T-helper 1 cell treated with Interleukin-12 subunit alpha and Interleukin-12 subunit beta and Interleukin-4 antibody, amounts not matched to agents 30 ng/mL and 1 ng/mL, for 36 hours (primary cell): Measurements from ENCODE around the gene RBM15B. TPM values are rescaled to one million over a fixed set of nuclear protein-coding genes. Genes with fewer than 3 reads are reported as not detected.

Experiments used
- intact Hi-C: fragments of 100-400 bp; cut with micrococcal nuclease; formaldehyde crosslinking; loops from one replicate; pipeline ENCODE4 v1.15.1; 2024
- total RNA-seq: library from RNA; stranded (reverse); gene quantifications from 2 replicates; pipeline ENCODE4 v1.2.3, GENCODE V29; 2022

RBM15B gene
- total RNA-seq, 1 donor from 2014 or later, result 31.2 TPM

DNA sequence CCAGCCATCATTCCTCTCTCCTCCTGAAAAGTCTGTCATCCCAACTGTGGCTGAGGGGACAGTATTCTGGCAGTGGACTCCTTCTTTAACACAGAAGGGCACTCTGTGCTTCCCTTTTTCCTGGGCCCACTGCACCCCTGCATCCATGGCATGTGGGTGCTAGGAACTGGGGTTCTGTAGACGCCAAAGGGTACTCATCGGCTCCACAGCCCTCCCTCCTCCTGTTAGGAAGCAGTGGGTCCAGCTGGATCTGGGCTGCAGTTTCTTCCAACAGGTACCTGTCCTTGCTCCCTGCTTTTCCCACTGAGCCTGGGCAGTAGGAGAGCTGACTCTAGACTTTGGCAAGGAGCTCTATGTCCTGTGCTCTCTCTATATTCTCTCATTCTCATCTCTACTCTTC, 12.4 kb upstream of the RBM15B start:
- intact Hi-C loops, result no loop called here

GRCh38 chr3:51379301-51379700, 11.8 kb upstream of the RBM15B start:
- intact Hi-C loops, result no loop called here

- intact Hi-C loops, result loop anchor here (10.0 kb wide), 3 partner anchors 1145 to 1755 kb away; partner anchors contain the start of genes GNAI2, GNL3, PBRM1 and RFT1
Observed at GRCh38 chr3:51379746-51380455, 11.2 kb upstream of the RBM15B start.

GRCh38 chr3:51380601-51381332, 10.3 kb upstream of the RBM15B start:
- intact Hi-C loops, result loop anchor here (10.0 kb wide), 3 partner anchors 1146 to 1754 kb away; partner anchors contain the start of genes GNAI2, GNL3, PBRM1 and RFT1

DNA sequence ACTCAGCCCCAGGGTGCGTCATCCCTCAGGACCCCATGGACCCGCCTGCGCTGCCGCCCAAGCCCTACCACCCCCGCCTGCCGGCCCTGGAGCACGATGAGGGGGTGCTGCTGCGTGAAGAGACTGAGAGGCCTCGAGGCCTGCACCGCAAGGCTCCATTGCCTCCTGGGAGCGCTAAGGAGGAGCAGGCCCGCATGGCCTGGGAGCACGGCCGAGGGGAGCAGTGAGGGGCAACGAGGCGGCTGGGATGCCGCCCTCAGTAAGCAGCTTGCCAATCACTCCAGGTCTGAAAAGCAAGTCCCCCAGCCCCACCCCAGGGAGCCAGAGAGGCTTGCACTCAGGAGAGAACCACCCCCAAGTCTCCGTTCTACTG, 9.8 kb upstream of the RBM15B start:
- intact Hi-C loops, result loop anchor here (10.0 kb wide), 3 partner anchors 1147 to 1753 kb away; partner anchors contain the start of genes GNAI2, GNL3, PBRM1 and RFT1

DNA sequence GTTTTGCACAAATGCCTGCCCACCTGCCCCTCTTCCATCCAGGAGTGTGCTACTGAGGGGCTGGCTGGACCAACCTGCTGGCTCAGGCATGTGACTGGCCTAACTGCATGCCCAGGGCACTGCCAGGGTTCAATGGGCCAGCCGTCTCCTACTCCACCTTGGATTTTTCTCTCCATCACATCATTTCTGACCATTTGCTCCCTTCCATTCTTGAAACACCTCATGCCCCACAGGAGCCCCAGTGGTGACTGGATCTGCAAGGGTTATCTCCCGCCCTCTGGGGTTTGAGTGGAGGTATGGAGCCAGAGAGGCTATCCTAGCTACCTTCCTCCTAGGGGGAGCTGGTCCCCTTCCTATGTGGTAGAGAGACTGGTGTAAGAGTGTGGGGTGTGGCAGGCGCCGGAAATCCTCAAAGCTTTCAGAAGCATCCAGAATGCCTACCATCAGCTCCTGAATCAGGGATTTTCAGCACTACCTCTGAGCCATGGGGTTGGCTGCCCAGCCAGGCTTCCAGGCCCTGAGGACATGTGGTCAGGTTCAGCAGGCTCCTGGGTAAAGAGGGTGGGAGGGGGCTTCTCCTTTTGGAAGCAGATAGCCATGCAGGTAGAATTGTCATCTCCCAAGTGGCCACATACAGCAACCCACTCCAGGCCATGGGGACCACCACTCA, 8.9 kb upstream of the RBM15B start:
- intact Hi-C loops, result loop anchor here (10.0 kb wide), 3 partner anchors 1147 to 1753 kb away; partner anchors contain the start of genes GNAI2, GNL3, PBRM1 and RFT1

DNA sequence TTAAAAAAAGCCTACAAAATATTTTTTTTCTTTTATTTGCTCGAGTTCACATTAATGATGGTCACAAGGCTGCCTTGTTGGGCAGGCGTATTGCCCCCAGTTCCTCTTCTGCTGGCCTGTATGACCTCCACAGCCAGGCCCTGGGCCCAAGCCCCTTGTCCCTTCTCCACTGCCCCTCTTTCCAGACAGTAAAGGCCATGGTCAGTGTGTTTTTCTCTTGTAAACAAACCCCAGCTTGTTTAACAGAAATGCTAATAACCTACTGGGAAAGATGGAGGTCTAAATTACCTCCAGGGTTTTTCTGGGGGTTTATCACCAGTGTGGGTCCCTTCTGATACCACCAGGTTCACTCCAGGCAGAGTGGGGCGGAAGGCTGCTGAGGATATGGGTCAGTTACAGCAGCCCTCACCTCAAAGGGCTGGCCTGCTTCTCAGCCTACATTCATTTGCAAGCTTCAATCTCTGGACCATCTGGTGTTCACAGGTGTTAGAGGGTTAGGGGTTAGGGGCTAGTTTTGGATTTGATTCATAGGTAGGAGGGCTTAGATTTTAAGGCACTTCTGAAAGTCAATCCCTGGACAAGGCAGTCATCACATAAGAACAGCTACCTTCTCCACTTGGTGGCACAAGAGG, 8.0 kb upstream of the RBM15B start:
- intact Hi-C loops, result loop anchor here (10.0 kb wide), 3 partner anchors 1148 to 1752 kb away; partner anchors contain the start of genes GNAI2, GNL3, PBRM1 and RFT1

GRCh38 chr3:51384055-51384725, 6.9 kb upstream of the RBM15B start:
- intact Hi-C loops, result loop anchor here (1.0 to 10.0 kb wide), 10 partner anchors 12 to 1751 kb away; partner anchors contain the start of genes CYB561D2, GNAI2, GNL3 and IFRD2

DNA sequence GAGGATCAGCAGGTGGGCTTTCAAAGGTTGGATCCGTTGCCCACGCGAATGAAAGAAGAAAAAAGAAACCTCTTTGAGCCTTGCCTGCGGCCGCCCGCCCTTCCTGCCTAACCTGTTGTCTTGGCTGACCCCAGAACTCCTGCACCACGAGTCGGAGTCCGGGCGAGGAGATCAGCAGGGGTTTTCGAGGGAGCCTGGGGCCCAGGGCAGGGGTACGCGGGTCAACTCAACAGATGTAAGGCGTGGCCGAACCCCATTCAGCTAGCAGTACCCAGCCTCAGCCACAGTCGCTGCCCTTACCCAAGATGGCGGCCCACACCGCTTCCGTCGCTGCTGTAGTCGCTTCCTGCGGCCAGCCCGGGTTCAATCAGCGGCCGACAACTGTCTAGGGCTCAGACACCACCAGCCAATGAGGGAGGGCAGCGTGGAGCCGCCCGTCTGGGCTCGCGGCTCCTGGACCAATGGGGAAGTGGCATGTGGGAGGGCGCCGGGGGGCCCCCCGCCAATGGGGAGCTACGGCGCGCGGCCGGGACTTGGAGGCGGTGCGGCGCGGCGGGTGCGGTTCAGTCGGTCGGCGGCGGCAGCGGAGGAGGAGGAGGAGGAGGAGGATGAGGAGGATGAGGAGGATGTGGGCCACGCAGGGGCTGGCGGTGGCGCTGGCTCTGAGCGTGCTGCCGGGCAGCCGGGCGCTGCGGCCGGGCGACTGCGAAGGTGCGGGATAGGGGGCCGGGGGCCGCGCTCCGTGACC, 6.2 kb upstream of the RBM15B start, which contains the start of gene MANF:
Gene MANF (plus strand): TSS at position 566 of the 748 bp plus-strand sequence. CDS start 52 bp downstream, at position 618.
- intact Hi-C loops, result loop anchor here (1.0 to 10.0 kb wide), 16 partner anchors 13 to 1750 kb away; partner anchors contain the start of genes CYB561D2, DCAF1, GNAI2 and GNL3

GRCh38 chr3:51385621-51386091, 5.4 kb upstream of the RBM15B start:
- intact Hi-C loops, result loop anchor here (1.0 to 10.0 kb wide), 11 partner anchors 115 to 1749 kb away; partner anchors contain the start of genes CYB561D2, DCAF1, GNAI2 and GNL3

DNA sequence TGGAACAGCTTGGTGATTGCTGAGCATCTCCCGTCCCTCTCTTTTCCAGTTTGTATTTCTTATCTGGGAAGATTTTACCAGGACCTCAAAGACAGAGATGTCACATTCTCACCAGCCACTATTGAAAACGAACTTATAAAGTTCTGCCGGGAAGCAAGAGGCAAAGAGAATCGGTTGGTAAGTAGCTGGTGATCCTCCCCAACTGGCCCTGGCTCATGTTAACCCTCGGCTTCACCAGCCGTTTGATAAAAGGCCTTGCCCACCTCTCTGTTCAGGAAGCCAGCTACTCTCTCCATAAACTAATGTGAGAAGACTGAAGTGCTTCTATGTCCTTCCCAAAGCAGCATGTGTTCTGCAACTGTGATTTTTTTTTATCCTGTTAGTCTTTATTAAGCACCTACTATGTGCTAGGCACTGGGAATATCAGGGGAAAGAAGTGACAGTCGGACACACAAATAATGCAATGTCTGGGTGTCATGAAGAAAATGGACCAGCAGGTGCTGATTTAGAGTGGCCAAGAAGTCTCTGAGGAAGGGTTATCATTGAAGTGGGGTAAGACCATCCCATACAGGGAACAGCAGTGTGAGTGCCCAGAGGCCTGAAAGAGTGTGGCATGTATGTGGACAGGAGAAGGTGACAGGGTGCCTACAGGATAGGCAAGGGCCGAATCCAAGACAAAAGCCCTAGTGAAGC, 4.8 kb upstream of the RBM15B start:
- intact Hi-C loops, result loop anchor here (10.0 kb wide), 3 partner anchors 1152 to 1748 kb away; partner anchors contain the start of genes GNAI2, GNL3, PBRM1 and RFT1

DNA sequence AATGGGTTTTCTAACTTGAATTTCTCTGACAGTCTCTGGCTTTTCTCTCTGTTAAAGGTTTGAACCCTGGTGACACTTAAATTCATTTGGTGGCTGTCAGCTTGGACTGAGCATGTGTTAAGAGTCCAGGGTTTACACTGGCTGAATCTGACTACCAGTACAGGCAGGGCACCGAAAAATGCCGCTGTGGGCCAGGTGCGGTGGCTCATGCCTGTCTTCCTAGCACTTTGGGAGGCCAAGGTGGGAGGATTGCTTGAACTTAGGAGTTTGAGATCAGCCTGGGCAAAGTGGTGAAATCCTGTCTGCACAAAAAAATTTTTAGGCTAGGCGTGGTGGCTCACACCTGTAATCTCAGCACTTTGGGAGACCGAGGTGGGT, 4.2 kb upstream of the RBM15B start:
- intact Hi-C loops, result loop anchor here (10.0 kb wide), 3 partner anchors 1152 to 1748 kb away; partner anchors contain the start of genes GNAI2, GNL3, PBRM1 and RFT1

DNA sequence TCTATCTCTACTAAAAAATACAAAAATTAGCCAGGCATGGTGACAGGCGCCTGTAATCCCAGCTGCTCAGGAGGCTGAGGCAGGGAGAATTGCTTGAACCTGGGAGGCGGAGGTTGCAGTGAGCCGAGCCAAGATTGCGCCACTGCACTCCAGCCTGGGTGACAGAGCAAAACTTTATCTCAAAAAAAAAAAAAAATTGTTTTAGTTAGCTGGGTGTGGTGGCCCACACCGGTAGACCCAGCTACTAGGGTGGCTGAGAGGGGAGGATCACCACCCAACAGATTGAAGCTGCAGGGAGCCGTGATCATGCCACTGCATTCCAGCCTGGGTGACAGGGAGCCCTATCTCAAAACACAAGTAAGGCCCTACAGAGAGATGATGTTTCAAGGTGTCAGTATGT, 3.8 kb upstream of the RBM15B start:
- intact Hi-C loops, result loop anchor here (10.0 kb wide), 3 partner anchors 1152 to 1748 kb away; partner anchors contain the start of genes GNAI2, GNL3, PBRM1 and RFT1

GRCh38 chr3:51388286-51389029, 2.6 kb upstream of the RBM15B start:
- intact Hi-C loops, result loop anchor here (10.0 kb wide), 3 partner anchors 1154 to 1746 kb away; partner anchors contain the start of genes GNAI2, GNL3, PBRM1 and RFT1

GRCh38 chr3:51389423-51390183, 1.5 kb upstream of the RBM15B start:
- intact Hi-C loops, result loop anchor here (2.0 to 10.0 kb wide), 8 partner anchors 411 to 1958 kb away; partner anchors contain the start of genes DCP1A, DUSP7, GNAI2 and GNL3

GRCh38 chr3:51390246-51391074, 625 bp upstream of the RBM15B start:
- intact Hi-C loops, result loop anchor here (1.0 to 10.0 kb wide), 13 partner anchors 44 to 1957 kb away; partner anchors contain the start of genes ABHD14B, DCP1A, DUSP7 and HEMK1
